Anterior cingulate cortex (tissue), 58 donors: ENCODE data around the gene SOWAHD.
A peak's percentile ranks its signal among the peaks of the same experiment; 100 is the strongest.
"Not testable (repeated sequence)": the region's sequence is repeated elsewhere in the genome, so short reads cannot be mapped to it uniquely, and the experiment has no call there.

Source experiments
- DNase-seq, 58 donors: peaks; one replicate each; lab custom pipeline; 2025; lab: John Stamatoyannopoulos, UW

Gene SOWAHD, protein sequence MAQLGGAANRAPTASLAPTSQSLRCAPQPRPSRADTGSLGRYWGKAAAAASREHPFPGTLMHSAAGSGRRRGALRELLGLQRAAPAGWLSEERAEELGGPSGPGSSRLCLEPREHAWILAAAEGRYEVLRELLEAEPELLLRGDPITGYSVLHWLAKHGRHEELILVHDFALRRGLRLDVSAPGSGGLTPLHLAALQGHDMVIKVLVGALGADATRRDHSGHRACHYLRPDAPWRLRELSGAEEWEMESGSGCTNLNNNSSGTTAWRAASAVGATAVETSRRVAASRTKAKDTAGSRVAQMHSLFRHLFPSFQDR

DNA sequence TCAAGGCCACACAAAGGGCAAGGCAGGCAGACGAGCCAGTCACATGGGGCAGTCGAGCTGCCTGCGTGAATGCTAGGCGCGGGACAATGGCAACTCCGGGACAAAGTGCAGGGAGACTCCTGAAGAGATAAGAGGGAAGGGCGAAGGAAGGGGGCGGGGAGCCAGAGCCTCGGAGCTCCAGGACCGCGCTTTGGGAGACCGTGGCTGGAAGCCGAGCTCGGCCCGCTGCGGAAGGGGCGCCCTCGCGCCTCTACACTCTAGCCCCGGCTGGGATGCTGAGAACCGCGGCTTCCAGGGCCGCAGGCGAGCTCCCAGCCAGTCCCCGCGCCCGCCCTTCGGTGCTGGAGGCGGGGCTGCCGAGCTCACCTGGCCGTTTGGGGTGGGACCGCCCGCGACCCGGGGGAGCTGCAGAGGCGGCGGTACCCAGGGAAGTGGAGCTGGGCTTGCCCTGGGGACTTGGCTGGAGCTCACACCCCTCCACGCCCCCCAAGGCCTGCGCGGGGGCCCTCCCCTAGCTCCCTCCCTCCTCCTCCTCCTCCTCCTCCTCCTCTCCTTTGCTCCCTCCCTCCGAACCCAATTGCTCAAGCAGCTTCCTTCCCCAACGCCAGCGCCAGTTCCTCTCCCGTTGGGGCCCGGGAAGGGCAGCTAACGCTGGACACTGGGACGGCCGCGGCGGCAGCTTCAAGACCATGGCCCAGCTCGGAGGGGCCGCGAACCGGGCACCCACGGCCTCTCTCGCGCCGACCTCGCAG is at the start of gene SOWAHD:
SOWAHD (plus strand) TSS at position 610 of the 752 bp plus-strand sequence; CDS start at position 690, 80 bp downstream.
- peak in 9 of 58 donors; percentile 0 to 12 (median 2) for DNase-seq

DNA sequence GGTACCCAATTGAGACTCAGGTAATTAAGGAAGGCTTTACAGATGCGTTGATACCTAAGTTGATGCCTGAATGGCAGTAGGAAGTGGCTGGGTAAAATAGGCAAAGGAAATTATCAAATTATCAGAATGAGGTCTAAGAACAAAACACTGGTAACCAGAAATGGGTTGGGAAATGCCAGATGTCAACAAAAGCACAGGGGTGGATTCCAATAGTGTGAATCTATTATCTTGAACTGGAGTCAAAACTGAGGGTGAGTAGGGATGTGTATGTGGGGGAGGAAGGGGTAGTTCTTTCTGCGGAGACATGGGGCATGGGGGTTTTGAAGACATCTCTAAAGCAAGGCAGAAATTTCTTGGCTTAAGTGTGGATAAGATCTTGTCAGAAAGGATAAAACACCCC is 49.5 kb upstream of the SOWAHD start:
- DNase-seq: no peak

DNA sequence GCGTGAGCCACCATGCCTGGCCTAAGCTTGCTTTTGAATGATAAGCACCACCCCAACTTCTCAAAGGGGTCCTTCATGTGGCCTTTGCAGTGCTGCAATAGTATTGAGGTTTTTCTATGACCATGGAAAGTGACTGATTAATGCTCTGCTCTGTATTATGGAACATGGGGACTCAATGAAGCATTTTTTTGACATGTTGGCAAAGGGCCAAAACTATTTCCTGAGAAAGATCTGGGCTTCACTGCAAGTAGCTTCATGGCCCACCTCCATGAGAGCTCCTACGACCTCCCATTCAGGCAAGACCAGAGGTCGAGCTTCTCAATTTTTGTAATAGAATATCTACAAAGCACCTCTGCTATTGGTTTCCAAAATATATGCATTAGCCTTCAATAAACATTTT is 48.8 kb upstream of the SOWAHD start:
- DNase-seq: no peak

DNA sequence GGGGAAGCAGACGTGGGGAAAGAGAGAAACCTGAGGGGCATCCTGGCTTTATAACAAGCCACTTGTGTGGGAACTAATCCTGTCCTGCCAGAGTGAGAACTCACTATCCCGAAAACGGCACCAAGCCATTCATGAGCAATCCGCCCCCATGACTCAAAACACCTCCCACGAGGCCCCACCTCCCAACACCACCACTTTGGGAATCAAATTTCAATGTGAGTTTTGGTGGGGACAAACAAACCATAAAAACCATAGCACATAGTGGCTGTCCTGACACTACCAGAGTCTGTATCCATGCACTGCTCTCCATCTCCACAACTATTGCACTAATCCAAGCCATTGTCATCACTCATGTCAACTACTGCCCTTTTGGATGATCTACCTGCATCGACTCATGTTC is 36.9 kb upstream of the SOWAHD start:
- no peak for DNase-seq

DNA sequence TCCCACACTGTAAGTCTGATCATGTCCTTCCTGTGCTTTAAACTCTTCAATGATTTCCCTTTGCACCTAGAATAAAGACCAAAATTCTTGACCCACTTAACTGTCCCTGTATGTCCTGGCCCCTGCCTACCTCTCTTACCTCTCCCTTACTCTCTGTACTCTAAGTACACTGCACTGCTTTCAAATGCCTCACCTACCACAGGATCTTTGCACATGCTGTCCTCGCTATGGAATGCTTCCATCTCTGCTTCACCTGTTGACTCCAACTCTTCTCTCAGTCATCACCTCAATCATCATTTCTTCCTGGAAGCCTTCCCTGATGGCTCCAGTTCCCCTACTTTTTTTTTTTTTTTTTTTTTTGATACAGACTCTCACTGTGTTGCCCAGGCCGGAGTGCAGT is 36.5 kb upstream of the SOWAHD start:
- DNase-seq: no peak

DNA sequence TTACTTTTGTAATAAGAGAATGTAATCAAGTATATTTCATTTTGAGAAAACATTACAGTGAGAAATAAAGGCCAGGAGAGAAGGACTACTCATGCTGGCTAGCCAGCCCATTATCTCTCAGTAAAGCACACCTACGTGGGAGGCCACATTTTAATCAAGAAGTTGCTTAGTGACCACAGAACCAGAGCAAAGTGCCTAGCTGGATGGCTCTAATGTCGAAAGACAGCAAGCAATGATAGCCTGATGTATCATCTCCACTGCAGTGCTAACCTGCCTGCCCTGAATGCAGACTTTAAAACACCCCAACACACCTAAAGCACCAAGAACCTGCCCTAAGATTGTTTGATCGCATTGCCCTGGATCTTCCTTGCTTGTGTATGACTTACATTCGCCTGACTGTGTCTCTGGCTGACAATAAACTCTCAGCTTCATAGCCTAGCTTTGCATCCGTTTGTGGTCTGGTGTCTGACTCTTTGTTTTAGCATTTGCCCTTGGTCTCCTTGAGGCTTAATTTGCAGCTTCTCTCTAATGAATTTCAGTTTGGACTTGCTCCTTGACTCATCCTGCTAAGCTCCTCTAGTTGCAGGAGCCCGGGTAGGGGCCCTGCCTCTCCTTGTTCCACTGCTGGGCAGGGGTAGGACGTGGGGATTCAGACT is 31.4 kb upstream of the SOWAHD start:
- DNase-seq: no peak

DNA sequence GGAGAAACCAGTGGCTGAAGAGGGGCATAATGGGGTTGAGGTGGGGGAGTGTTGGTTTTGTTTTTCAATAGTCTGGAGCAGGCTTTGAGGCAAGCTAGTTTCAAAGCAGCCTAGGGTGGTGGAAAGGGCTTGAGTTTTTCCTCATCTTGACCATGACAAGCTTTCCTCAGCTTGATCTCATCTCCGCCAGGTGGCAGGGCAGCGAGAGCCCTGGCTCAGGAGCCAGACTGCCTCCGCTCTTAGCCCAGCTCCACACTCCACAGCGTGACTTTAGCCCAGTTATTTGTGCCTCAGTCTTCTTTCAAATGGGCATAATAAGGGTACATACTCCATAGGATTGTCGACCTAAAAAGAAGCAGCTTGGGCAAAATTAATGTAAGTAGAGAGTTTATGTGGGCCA is 29.9 kb upstream of the SOWAHD start:
- DNase-seq: no peak

DNA sequence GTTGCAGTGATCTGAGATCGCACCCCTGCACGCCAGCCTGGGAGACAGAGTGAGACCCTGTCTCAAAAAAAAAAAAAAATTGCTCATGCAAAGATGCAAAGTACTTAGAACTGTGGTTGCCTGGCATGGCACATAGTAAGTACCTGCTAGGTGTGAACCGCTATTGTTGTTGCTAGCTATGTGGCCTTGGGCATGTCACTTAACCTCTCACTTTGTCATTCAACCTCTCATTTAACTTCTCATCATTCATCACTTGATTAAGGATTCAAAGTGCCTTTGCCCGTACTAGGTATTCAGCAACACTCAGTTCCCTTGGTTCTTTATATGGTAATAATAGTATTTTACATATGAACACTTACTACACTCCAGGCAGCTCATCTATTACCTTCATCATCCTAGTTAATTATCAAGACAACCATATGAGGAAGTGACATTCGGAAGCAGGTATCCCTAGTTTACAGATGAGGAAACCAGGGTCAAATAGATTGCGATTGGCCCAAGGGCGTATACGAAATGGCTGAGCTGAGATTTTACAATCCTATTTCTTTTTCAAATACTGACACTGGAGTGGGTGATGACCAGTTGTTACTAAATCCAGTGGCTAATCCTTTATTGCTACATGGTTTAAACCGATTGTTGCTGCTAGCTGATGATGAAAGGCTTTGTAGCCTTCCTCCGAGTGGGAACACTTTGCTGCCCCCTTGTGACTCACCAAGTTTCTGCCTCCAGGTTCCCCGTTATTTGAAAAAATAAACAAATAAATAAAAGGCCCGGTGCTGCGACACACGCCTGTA is 28.8 kb upstream of the SOWAHD start:
- DNase-seq: peak in 24 of 58 donors; percentile 0 to 27 (median 1)

DNA sequence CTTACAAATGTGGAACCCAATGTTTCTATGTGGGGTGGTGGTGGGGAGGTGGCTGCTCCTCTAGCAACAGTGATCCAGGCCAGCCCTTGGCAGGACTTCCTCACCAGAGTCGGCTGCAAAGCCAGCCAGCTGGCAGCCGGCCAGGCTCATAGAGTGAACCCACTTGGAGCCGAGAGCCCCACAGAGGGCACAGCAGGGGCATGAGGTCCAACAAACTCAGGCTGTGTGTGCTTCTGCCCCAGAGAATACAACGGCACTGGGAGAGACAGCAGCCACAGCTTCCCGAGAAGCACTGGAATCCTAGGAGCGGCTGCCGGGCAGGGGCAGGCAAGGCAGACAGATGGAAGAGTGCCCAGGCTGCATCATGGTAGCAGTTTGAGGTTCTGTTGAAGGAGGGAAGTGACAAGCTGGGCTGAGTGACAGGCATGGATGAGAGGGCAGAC is 23.5 kb upstream of the SOWAHD start:
- peak in 48 of 58 donors; percentile 0 to 62 (median 19) for DNase-seq

DNA sequence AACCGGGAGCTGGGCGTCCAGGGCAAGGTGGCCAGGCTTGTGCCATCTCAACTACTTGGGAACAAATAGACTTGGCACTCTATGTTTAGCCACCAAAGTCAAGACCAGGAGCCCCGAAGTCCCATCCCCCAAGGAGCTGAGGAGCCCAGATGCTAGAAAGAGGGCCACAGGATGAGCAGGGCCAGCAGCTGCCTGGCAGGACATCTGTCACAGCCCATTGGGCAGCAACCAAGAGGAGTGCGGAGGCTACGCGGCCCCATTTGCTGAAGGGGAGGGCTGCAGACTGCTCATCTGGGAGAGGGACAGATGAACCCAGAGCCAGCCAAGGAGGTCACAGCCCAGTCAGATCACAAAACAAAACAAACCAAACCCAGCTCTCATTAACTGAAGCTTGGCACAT is 22.9 kb upstream of the SOWAHD start:
- DNase-seq: peak in 3 of 58 donors; percentile 2 to 4 (median 3)

DNA sequence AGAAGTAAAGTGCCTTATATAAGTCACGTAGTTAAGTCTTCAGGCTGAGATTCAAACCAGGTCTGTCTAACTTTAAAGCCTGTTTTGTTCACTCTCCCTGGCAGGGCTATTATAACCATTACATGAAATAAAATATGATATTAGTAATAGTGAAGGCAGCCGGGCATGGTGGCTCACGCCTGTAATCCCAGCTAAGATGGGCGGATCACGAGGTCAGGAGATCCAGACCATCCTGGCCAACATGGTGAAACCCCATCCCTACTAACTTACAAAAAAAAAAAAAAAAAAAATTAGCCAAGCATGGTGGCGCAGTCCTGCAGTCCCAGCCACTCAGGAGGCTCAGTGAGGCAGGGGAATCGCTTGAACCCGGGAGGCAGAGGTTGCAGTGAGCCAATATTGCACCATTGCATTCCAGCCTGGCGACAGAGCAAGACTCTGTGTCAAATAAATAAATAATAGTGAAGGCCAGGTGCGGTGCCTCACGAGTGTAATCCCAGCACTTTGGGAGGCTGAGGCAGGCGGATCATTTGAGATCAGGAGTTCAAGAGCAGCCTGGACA is 22.1 kb upstream of the SOWAHD start:
- DNase-seq: no peak

DNA sequence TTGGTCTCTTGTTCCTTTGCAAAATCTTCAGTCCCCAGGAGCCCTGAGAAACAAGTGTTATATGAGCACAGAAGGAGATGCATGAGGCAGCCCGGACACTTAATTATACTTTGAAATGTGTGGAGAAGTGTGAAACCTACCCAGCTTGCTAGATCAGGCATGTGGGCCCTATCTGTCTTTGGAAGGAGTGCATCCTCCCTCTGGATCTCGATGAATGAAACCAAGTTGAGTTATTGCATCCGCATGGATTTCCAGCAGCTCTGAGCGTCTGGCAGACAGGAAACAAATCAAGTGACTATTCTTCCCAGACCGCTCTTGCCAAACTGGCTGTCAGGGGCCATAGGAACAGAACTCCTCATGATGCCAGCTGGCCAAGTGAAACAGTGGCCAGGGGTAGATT is 19.6 kb upstream of the SOWAHD start:
- DNase-seq: no peak

DNA sequence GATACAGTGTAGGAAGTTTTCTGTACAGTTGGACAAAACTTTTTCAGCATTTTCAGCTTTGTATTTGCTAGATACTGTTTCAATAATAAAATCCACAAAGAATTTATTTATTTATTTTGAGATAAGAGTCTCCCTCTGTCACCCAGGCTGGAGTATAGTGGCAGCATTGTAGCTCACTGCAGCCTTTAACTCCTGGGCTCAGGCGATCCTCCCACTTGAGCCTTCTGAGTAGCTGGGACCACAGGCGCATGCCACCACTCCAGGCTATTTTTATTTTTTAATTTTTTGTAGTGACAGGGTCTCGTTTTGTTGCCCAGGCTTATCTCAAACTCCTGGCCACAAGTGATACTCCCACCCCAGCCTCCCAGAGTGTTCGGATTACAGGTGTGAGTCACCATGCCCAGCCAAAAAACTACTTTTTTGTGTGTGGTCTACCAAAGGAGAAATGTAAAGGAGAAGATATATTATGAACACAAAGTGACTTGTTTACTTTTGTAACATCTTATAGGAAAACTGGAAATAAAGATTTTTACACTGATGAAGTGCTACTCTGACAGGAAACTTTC is 13.0 kb upstream of the SOWAHD start:
- DNase-seq: no peak

DNA sequence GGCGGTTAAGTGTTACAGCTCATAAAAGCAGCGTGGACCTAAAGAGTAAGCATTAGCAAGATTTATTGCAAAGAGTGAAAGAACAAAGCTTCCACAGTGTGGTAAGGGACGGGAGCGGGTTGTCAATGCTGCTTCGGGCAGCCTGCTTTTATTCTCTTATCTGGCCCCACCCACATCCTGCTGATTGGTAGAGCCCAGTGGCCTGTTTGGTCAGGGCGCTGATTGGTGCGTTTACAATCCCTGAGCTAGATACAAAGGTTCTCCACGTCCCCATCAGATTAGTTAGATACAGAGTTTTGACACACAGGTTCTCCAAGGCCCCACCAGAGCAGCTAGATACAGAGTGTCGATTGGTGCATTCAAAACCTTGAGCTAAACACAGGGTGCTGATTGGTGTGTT is 8.3 kb upstream of the SOWAHD start:
- DNase-seq: not testable (repeated sequence)

DNA sequence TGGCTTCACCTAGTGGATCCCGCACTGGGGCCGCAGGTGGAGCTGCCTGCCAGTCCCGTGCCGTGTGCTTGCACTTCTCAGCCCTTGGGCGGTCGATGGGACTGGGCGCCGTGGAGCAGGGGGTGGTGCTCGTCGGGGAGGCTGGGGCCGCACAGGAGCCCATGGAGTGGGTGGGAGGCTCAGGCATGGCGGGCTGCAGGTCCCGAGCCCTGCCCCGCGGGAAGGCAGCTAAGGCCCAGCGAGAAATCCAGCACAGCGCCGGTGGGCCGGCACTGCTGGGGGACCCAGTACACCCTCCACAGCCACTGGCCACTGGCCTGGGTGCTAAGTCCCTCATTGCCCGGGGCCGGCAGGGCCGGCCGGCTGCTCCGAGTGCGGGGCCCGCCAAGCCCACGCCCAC is 7.6 kb upstream of the SOWAHD start:
- DNase-seq: not testable (repeated sequence)

DNA sequence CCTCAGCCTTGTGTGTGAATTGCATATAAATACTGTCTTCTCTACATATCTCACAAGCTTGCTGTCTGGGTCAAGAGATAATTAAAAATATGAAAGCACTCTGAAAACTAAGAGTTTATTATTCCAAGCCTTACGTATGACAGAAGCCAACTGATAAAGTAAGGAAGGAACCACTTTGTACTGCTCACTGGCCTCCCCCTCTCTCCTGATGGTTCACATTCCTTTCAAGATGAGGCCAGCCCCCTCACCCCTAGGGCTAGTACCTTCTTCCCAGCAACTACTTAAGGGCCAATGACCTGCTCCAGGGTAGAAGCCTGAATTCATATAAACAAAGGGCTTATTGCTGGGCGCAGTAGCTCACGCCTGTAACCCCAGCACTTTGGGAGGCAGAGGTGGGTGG is 5.4 kb upstream of the SOWAHD start:
- no peak for DNase-seq

DNA sequence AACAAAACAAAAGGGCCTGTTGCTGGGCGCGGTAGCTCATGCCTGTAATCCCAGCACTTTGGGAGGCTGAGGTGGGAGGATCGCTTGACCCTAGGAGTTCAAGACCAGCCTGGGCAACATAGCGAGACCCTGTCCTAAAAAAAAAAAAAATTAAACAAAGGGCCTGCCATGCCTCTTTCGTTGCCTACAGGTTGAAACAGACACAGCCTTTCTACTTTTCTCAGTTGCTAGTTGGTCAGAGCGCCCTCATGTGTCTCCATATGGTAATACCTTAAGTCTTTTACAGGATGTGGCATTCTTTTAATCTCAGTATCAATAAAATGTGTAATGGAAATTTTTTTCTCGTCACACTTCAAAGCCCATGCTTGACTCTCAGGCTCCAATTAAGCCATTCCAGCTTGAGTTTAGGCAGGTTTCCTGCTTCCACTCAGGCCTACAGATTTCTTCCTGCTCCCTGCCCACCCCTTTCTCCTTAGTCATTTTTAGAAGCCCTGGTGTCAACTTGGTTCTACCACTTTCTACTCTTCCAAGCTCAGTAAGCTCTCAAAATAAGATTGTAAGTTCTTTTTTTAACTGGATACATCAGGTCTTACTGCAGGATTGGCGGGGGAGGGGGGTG is 4.6 kb upstream of the SOWAHD start:
- DNase-seq: no peak

DNA sequence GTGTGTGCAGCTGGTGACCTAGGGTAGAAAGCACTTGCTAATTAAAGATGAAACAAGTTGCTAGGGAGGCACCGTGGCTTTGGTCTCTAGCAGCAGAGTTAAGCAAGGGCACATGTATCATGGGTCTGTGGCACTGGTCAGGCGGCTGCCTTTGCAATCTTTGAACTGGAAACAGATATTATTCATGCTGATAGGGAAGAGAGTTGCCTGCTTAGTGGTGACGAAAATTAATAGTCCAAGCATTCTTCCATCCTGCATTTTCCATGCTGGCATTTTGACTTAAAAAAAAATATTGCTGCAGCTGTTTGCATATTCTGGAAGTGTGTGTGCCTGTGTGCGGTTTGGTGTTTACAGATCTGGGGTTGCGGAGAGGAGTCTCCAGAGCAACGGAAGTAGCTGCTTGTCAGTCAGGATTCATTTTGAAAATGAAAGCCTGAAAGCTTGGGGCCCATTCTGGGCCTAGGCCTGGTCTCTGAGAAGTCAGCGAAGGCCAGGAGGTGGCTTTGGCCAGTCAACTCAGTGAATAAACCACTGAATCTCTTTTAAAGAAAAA is 2.3 kb upstream of the SOWAHD start:
- DNase-seq: peak in 3 of 58 donors; percentile 1 to 19 (median 2)
